HG03457 (cell line): ENCODE results near the gene CSPG5.

Experiments used
- ATAC-seq: cut with Tn5 transposase; IDR thresholded peaks from one replicate; pipeline ENCODE4 v1.9.1; 2021; ENCODE audit warnings: moderate number of reproducible peaks; ENCODE audit not compliant: unreplicated experiment

The CSPG5 gene

GRCh38 chr3:47542471-47543173 lies 36.0 kb downstream of the CSPG5 start:
- ATAC-seq: no peak

- no peak for ATAC-seq
Observed at GRCh38 chr3:47541583-47542108, 37.0 kb downstream of the CSPG5 start.

- ATAC-seq: no peak
Observed at GRCh38 chr3:47540281-47540680, 38.4 kb downstream of the CSPG5 start.

- ATAC-seq: no peak
Observed at GRCh38 chr3:47536967-47537366, 41.7 kb downstream of the CSPG5 start.

GRCh38 chr3:47536221-47536891 lies 42.3 kb downstream of the CSPG5 start:
- ATAC-seq: no peak

- ATAC-seq: no peak
Observed at GRCh38 chr3:47533996-47534454, 44.6 kb downstream of the CSPG5 start.

- ATAC-seq: no peak
Observed at GRCh38 chr3:47533481-47533880, 45.2 kb downstream of the CSPG5 start.

- ATAC-seq: no peak
Observed at GRCh38 chr3:47527952-47528725, 50.5 kb downstream of the CSPG5 start.

- ATAC-seq: no peak
Observed at GRCh38 chr3:47525617-47526016, 53.0 kb downstream of the CSPG5 start.

- ATAC-seq: no peak
Observed at GRCh38 chr3:47523310-47524073, 55.2 kb downstream of the CSPG5 start.

- ATAC-seq: no peak
Observed at GRCh38 chr3:47522082-47522987, 56.3 kb downstream of the CSPG5 start.

- ATAC-seq: no peak
Observed at GRCh38 chr3:47520756-47521155, 57.9 kb downstream of the CSPG5 start.

- ATAC-seq: no peak
Observed at GRCh38 chr3:47517937-47518336, 60.7 kb downstream of the CSPG5 start.

- no peak for ATAC-seq
Observed at GRCh38 chr3:47515864-47516319, 62.8 kb downstream of the CSPG5 start.

- no peak for ATAC-seq
Observed at GRCh38 chr3:47515100-47515499, 63.6 kb downstream of the CSPG5 start.

GRCh38 chr3:47513125-47513929 lies 65.3 kb downstream of the CSPG5 start, which contains the start of gene ELP6:
ELP6 (minus strand) TSS chr3:47513712; CDS start chr3:47513590, 122 bp downstream.
- ATAC-seq: peak; percentile 84

GRCh38 chr3:47512416-47513124 lies 66.1 kb downstream of the CSPG5 start:
- ATAC-seq: no peak
